ENCODE data around the gene COPS3. TPM values are rescaled to one million over a fixed set of nuclear protein-coding genes. Genes with fewer than 3 reads are reported as not detected.

Gene COPS3
- total and polyA plus RNA-seq, 10 donors, result 29.9 to 58.9 (median 44.5) TPM

- H3K36me3 ChIP-seq, result peaks cover 2 to 100% (median 92%) of the 10 kb centered on the region in 6 donors
These were observed 28.8 kb downstream of the COPS3 start for GRCh38 chr17:17252149-17252661.

GRCh38 chr17:17246879-17247278, 34.2 kb downstream of the COPS3 start:
- Histone ChIP-seq H3K27me3 (replicated peaks in 1 of 7) (no peaks in the 10 kb centered on the region), H3K36me3 (peaks cover 2 to 70% (median 60%) of the 10 kb centered on the region in 6 donors), H3K4me1 (no peaks in the 10 kb centered on the region), H3K9me3 (no peaks in the 10 kb centered on the region), H3K4me3 (no peak overlapping the region), H3K27ac (no peak overlapping the region)
- intact Hi-C loops (cut with DNase I; ENCODE audit: low total_unique reads), result no loop called here
- TF ChIP-seq POLR2A (IDR thresholded peaks at IDR 0.05), result no peak
- TF ChIP-seq POLR2AphosphoS5 (IDR thresholded peaks at IDR 0.05), result no peak
- TF ChIP-seq CTCF (IDR thresholded peaks at IDR 0.05 in 8 of 11, conservative IDR thresholded peaks at IDR 0.05 in 3 of 11), result no peak
- DNase-seq, result no peak
- 93 to 97% (median 96%) methylated on average over 3 of the region's 3 CpGs for WGBS, 5 donors

More at GRCh38 chr17:17252149-17252661, 28.8 kb downstream of the COPS3 start:
- Histone ChIP-seq H3K4me3 (no peak overlapping the region), H3K27ac (no peak overlapping the region), H3K4me1 (no peaks in the 10 kb centered on the region), H3K27me3 (replicated peaks in 1 of 7) (no peaks in the 10 kb centered on the region), H3K9me3 (no peaks in the 10 kb centered on the region)
- DNase-seq, result no peak
- intact Hi-C loops (cut with DNase I; ENCODE audit: low total_unique reads), result no loop called here
- no peak for TF ChIP-seq CTCF (IDR thresholded peaks at IDR 0.05 in 8 of 11, conservative IDR thresholded peaks at IDR 0.05 in 3 of 11)
- TF ChIP-seq POLR2A (IDR thresholded peaks at IDR 0.05), result no peak
- TF ChIP-seq POLR2AphosphoS5 (IDR thresholded peaks at IDR 0.05), result no peak
- WGBS, 5 donors, result 73 to 87% (median 86%) methylated on average over 5 to 9 of the region's 9 CpGs

- Histone ChIP-seq H3K4me1 (peaks cover 0 to 9% (median 6%) of the 10 kb centered on the region in 6 donors), H3K27ac (no peak overlapping the region), H3K27me3 (replicated peaks in 1 of 7) (no peaks in the 10 kb centered on the region), H3K4me3 (no peak overlapping the region), H3K36me3 (peaks cover 2 to 32% (median 30%) of the 10 kb centered on the region in 6 donors), H3K9me3 (no peaks in the 10 kb centered on the region)
- TF ChIP-seq CTCF (IDR thresholded peaks at IDR 0.05 in 8 of 11, conservative IDR thresholded peaks at IDR 0.05 in 3 of 11) (no peak), POLR2A (IDR thresholded peaks at IDR 0.05) (no peak), POLR2AphosphoS5 (IDR thresholded peaks at IDR 0.05) (no peak)
- intact Hi-C loops (cut with DNase I; ENCODE audit: low total_unique reads), result no loop called here
- 93 to 95% (median 94%) methylated on average over 6 of the region's 6 CpGs for WGBS, 5 donors
- DNase-seq, result no peak
These were observed 37.9 kb downstream of the COPS3 start for GRCh38 chr17:17243163-17243562.

- no peak for DNase-seq
- no peak for TF ChIP-seq POLR2AphosphoS5 (IDR thresholded peaks at IDR 0.05)
- TF ChIP-seq CTCF (IDR thresholded peaks at IDR 0.05 in 8 of 11, conservative IDR thresholded peaks at IDR 0.05 in 3 of 11), result no peak
- no peak for TF ChIP-seq POLR2A (IDR thresholded peaks at IDR 0.05)
- Histone ChIP-seq H3K27me3 (replicated peaks in 1 of 7) (no peaks in the 10 kb centered on the region), H3K4me3 (no peak overlapping the region), H3K36me3 (peaks cover 0 to 23% (median 21%) of the 10 kb centered on the region in 6 donors), H3K9me3 (no peaks in the 10 kb centered on the region), H3K27ac (no peak overlapping the region), H3K4me1 (peaks cover 0 to 13% (median 8%) of the 10 kb centered on the region in 6 donors)
- intact Hi-C loops (cut with DNase I; ENCODE audit: low total_unique reads), result no loop called here
- WGBS, 5 donors, result 90 to 100% (median 93%) methylated on average over 7 of the region's 7 CpGs
These were observed 38.8 kb downstream of the COPS3 start for GRCh38 chr17:17242246-17242645.
